Trophoblast cell (in vitro differentiated cells and primary cell): Measurements from ENCODE around the gene LRWD1.

ENCODE experiments used
- DNase-seq, 2 donors: peaks; one replicate each; pipeline ENCODE4 v3.0.0-alpha.2; 2016
- H2AFZ ChIP-seq: 2 replicates; pipeline ENCODE4 v1.6.1; 2013; ENCODE audit warnings: low read length, moderate library complexity, mild to moderate bottlenecking; ENCODE audit not compliant: insufficient read depth, poor library complexity
- H2AK5ac ChIP-seq: 2 replicates; pipeline ENCODE4 v1.6.1; 2013; ENCODE audit warnings: mild to moderate bottlenecking, low read length
- H2BK120ac ChIP-seq: 2 replicates; pipeline ENCODE4 v1.6.1; 2013; ENCODE audit warnings: low read length, mild to moderate bottlenecking, moderate library complexity; ENCODE audit not compliant: insufficient read depth, poor library complexity
- H2BK12ac ChIP-seq: 2 replicates; pipeline ENCODE4 v1.6.1; 2013; ENCODE audit warnings: mild to moderate bottlenecking, low read length, moderate library complexity
- H2BK5ac ChIP-seq: 2 replicates; pipeline ENCODE4 v1.6.1; 2013; ENCODE audit warnings: low read length, low read depth, moderate library complexity, mild to moderate bottlenecking; ENCODE audit not compliant: poor library complexity
- H3K14ac ChIP-seq: 2 replicates; pipeline ENCODE4 v1.6.1; 2013; ENCODE audit warnings: mild to moderate bottlenecking, low read length
- H3K18ac ChIP-seq: 2 replicates; pipeline ENCODE4 v1.6.1; 2013; ENCODE audit warnings: mild to moderate bottlenecking, low read length
- H3K23ac ChIP-seq: 2 replicates; pipeline ENCODE4 v1.6.1; 2013; ENCODE audit warnings: low read length
- H3K27ac ChIP-seq: 2 replicates; pipeline ENCODE4 v1.5.1; 2013; ENCODE audit warnings: low read depth, mild to moderate bottlenecking, inconsistent platforms, low read length, moderate library complexity
- H3K27me3 ChIP-seq: 2 replicates; pipeline ENCODE4 v1.6.1; 2013; ENCODE audit warnings: inconsistent platforms, mild to moderate bottlenecking, low read length, moderate library complexity; ENCODE audit not compliant: insufficient read depth
- H3K36me3 ChIP-seq, 2 experiments: 1 replicate in 1 of 2; 2 replicates in 1 of 2; pipeline ENCODE4 v1.6.1; 2013; ENCODE audit warnings: low read length in 2 of 2, mild to moderate bottlenecking in 2 of 2, moderate library complexity in 1 of 2; ENCODE audit not compliant: insufficient read depth in 2 of 2, control insufficient read depth in 1 of 2
- H3K4ac ChIP-seq: 2 replicates; pipeline ENCODE4 v1.6.1; 2013; ENCODE audit warnings: low read depth, mild to moderate bottlenecking, low read length, moderate library complexity
- H3K4me1 ChIP-seq, 2 experiments: 1 replicate in 1 of 2; 2 replicates in 1 of 2; pipeline ENCODE4 v1.6.1; 2013; ENCODE audit warnings: low read length in 2 of 2, mild to moderate bottlenecking in 2 of 2, moderate library complexity in 1 of 2; ENCODE audit not compliant: insufficient read depth in 2 of 2, control insufficient read depth in 1 of 2
- H3K4me2 ChIP-seq: 2 replicates; pipeline ENCODE4 v1.6.1; 2013; ENCODE audit warnings: inconsistent platforms, mild to moderate bottlenecking, low read length, moderate library complexity
- H3K4me3 ChIP-seq: 2 replicates; pipeline ENCODE4 v1.5.1; 2013; ENCODE audit warnings: mild to moderate bottlenecking, low read depth, low read length, inconsistent platforms
- H3K79me1 ChIP-seq: one replicate; pipeline ENCODE4 v1.6.1; 2013; ENCODE audit warnings: low read length
- H3K79me2 ChIP-seq: 2 replicates; pipeline ENCODE4 v1.6.1; 2013; ENCODE audit warnings: low read length, mild to moderate bottlenecking; ENCODE audit not compliant: control insufficient read depth, insufficient read depth, poor library complexity
- H3K9ac ChIP-seq: 2 replicates; pipeline ENCODE4 v1.6.1; 2013; ENCODE audit warnings: mild to moderate bottlenecking, low read length
- H3K9me3 ChIP-seq: 2 replicates; pipeline ENCODE4 v1.6.1; 2013; ENCODE audit warnings: low read depth, mild to moderate bottlenecking, control low read depth, inconsistent platforms, low read length; ENCODE audit not compliant: insufficient read depth
- H4K12ac ChIP-seq: 2 replicates; pipeline ENCODE4 v1.6.1; 2013; ENCODE audit warnings: low read depth, mild to moderate bottlenecking, low read length, moderate library complexity
- H4K8ac ChIP-seq: 2 replicates; pipeline ENCODE4 v1.6.1; 2013; ENCODE audit warnings: low read depth, mild to moderate bottlenecking, low read length, moderate library complexity
- H4K91ac ChIP-seq: one replicate; pipeline ENCODE4 v1.6.1; 2013; ENCODE audit warnings: low read depth, mild to moderate bottlenecking, low read length, moderate library complexity
- WGBS: extraction: QIAGEN DNeasy Blood & Tissue Kit; methylation state at CpG from one replicate; pipeline ENCODE4 v1.1.7; 2013; ENCODE audit warnings: missing lambda C conversion rate; ENCODE audit not compliant: insufficient read length, insufficient coverage; ENCODE audit errors: extremely low coverage; 5-methylcytosine and 5-hydroxymethylcytosine counted together

LRWD1 gene

GRCh38 chr7:102459221-102459844 lies 5.5 kb upstream of the LRWD1 start:
- Histone ChIP-seq H2AFZ (no peak overlapping the region), H4K12ac (no peak overlapping the region), H3K27ac (no peak overlapping the region), H3K4me2 (no peak overlapping the region), H3K23ac (no peak overlapping the region), H3K9me3 (no peaks in the 10 kb centered on the region), H2BK120ac (no peak overlapping the region), H3K4me1 (peaks cover 0 to 4% of the 10 kb centered on the region in 2 experiments), H4K8ac (no peak overlapping the region), H3K4me3 (no peak overlapping the region), H3K79me1 (peaks cover under 1% of the 10 kb centered on the region), H2AK5ac (no peak overlapping the region), H3K36me3 (peaks cover 23 to 30% of the 10 kb centered on the region in 2 experiments), H3K4ac (no peak overlapping the region), H3K14ac (no peak overlapping the region), H2BK5ac (no peak overlapping the region), H3K9ac (no peak overlapping the region), H3K18ac (no peak overlapping the region), H4K91ac (no peak overlapping the region), H3K27me3 (no peaks in the 10 kb centered on the region), H2BK12ac (no peak overlapping the region), H3K79me2 (peaks cover 4% of the 10 kb centered on the region)
- WGBS = no CpG with 5 or more reads among the region's 24 CpGs
- no peak for DNase-seq

GRCh38 chr7:102460467-102460866 lies 4.3 kb upstream of the LRWD1 start:
- Histone ChIP-seq H4K91ac (no peak overlapping the region), H2BK120ac (no peak overlapping the region), H3K79me2 (peaks cover 11% of the 10 kb centered on the region), H3K27me3 (no peaks in the 10 kb centered on the region), H3K4ac (no peak overlapping the region), H3K9ac (no peak overlapping the region), H3K27ac (no peak overlapping the region), H2BK5ac (no peak overlapping the region), H3K4me2 (no peak overlapping the region), H3K4me3 (no peak overlapping the region), H2BK12ac (no peak overlapping the region), H3K23ac (no peak overlapping the region), H3K4me1 (peaks cover 0 to 5% of the 10 kb centered on the region in 2 experiments), H3K79me1 (peaks cover 7% of the 10 kb centered on the region), H3K36me3 (peaks cover 23 to 28% of the 10 kb centered on the region in 2 experiments), H2AK5ac (no peak overlapping the region), H3K14ac (no peak overlapping the region), H3K18ac (no peak overlapping the region), H3K9me3 (no peaks in the 10 kb centered on the region), H4K12ac (no peak overlapping the region), H4K8ac (no peak overlapping the region), H2AFZ (no peak overlapping the region)
- DNase-seq = no peak
- no CpG with 5 or more reads among the region's 8 CpGs for WGBS

GRCh38 chr7:102463841-102464576 lies 775 bp upstream of the LRWD1 start:
- Histone ChIP-seq H3K4me3 (peak overlapping the region; percentile 93), H4K91ac (peak overlapping the region; percentile 95), H2BK12ac (no peak overlapping the region), H2BK5ac (peak overlapping the region; percentile 35), H4K8ac (peak overlapping the region; percentile 100), H3K27me3 (no peaks in the 10 kb centered on the region), H3K9ac (peak overlapping the region; percentile 90), H3K14ac (peak overlapping the region; percentile 92), H2AFZ (peak overlapping the region; percentile 90), H4K12ac (peak overlapping the region; percentile 74), H3K27ac (no peak overlapping the region), H3K4ac (peak overlapping the region; percentile 88), H3K4me2 (peak overlapping the region; percentile 69), H2AK5ac (peak overlapping the region; percentile 61), H3K9me3 (no peaks in the 10 kb centered on the region), H2BK120ac (peak overlapping the region; percentile 60), H3K23ac (no peak overlapping the region), H3K18ac (peak overlapping the region; percentile 62), H3K36me3 (peaks cover 24 to 26% of the 10 kb centered on the region in 2 experiments), H3K79me1 (peaks cover 7% of the 10 kb centered on the region), H3K4me1 (peaks cover 3 to 12% of the 10 kb centered on the region in 2 experiments), H3K79me2 (peaks cover 11% of the 10 kb centered on the region)
- DNase-seq = peak in 1 of 2 donors; percentile 26
- no CpG with 5 or more reads among the region's 24 CpGs for WGBS

- Histone ChIP-seq H3K79me1 (peaks cover 7% of the 10 kb centered on the region), H3K4me2 (peak overlapping the region; percentile 69), H3K14ac (no peak overlapping the region), H2BK5ac (no peak overlapping the region), H2AK5ac (no peak overlapping the region), H3K4ac (no peak overlapping the region), H3K27ac (no peak overlapping the region), H3K18ac (no peak overlapping the region), H3K23ac (no peak overlapping the region), H4K12ac (no peak overlapping the region), H4K8ac (no peak overlapping the region), H2BK120ac (no peak overlapping the region), H3K27me3 (no peaks in the 10 kb centered on the region), H4K91ac (no peak overlapping the region), H3K4me3 (no peak overlapping the region), H3K36me3 (peaks cover 29 to 34% of the 10 kb centered on the region in 2 experiments), H3K9me3 (no peaks in the 10 kb centered on the region), H3K4me1 (peaks cover 3 to 12% of the 10 kb centered on the region in 2 experiments), H3K79me2 (peaks cover 11% of the 10 kb centered on the region), H2BK12ac (no peak overlapping the region), H3K9ac (no peak overlapping the region), H2AFZ (no peak overlapping the region)
- no CpG with 5 or more reads among the region's 7 CpGs for WGBS
- DNase-seq = no peak
Observed at GRCh38 chr7:102466097-102466496, 1.3 kb downstream of the LRWD1 start.
